GM10248 (cell line): ENCODE results near the gene FABP7.

ENCODE experiments used
- CTCF ChIA-PET: fragments of 300-600 bp; sonication (Branson Sonifier 250); formaldehyde crosslinking; extraction: SDS; loops from one replicate; lab custom pipeline; 2021; ENCODE audit warnings: antibody characterized with exemption; lab: Yijun Ruan, JAX
- POLR2A ChIA-PET: fragments of 350-650 bp; sonication (Branson Sonifier 250); formaldehyde crosslinking; extraction: SDS; loops from one replicate; lab custom pipeline; 2020; ENCODE audit warnings: antibody characterized with exemption; lab: Yijun Ruan, JAX
- DNase-seq: peaks from one replicate; pipeline ENCODE4 v3.0.0; 2012; ENCODE audit errors: extremely low spot score
- CTCF ChIP-seq: IDR thresholded peaks from 2 replicates; pipeline ENCODE4 v1.5.1; 2012; ENCODE audit warnings: mild to moderate bottlenecking, low read depth; ENCODE audit errors: extremely low read depth, missing control alignments, control extremely low read depth

The FABP7 gene

GRCh38 chr6:122749451-122750050 is 30.0 kb upstream of the FABP7 start:
- TF ChIP-seq CTCF = no peak
- ChIA-PET CTCF (interaction anchor here (2.5 to 4.1 kb wide), 3 partner anchors 19 to 90 kb away, joined by 8 to 21 read pairs (median 12); no protein-coding TSS in a partner anchor), POLR2A (no interaction called here)
- DNase-seq = no peak

- no peak for TF ChIP-seq CTCF
- CTCF ChIA-PET = interaction anchor here (0.9 to 4.1 kb wide), 6 partner anchors 20 to 221 kb away, joined by 3 to 21 read pairs (median 4); no protein-coding TSS in a partner anchor
- peak; percentile 29 for DNase-seq
- POLR2A ChIA-PET = no interaction called here
Measured at GRCh38 chr6:122751326-122751725, 28.2 kb upstream of the FABP7 start.

- ChIA-PET POLR2A (no interaction called here), CTCF (interaction anchor here (0.9 to 4.1 kb wide), 5 partner anchors 8 to 87 kb away, joined by 3 to 21 read pairs (median 3); no protein-coding TSS in a partner anchor)
- no peak for DNase-seq
- no peak for TF ChIP-seq CTCF
Measured at GRCh38 chr6:122752459-122752858, 27.1 kb upstream of the FABP7 start.

GRCh38 chr6:122753000-122753687 is 26.4 kb upstream of the FABP7 start:
- POLR2A ChIA-PET = no interaction called here
- CTCF ChIA-PET = interaction anchor here (0.9 to 4.1 kb wide), 5 partner anchors 9 to 86 kb away, joined by 3 to 21 read pairs (median 3); no protein-coding TSS in a partner anchor

GRCh38 chr6:122753688-122754056 is 25.8 kb upstream of the FABP7 start:
- no peak for DNase-seq
- ChIA-PET POLR2A (no interaction called here), CTCF (interaction anchor here (1.2 to 4.1 kb wide), 2 partner anchors 9 to 86 kb away, joined by 3 to 21 read pairs; no protein-coding TSS in a partner anchor)
- no peak for TF ChIP-seq CTCF

More at GRCh38 chr6:122753000-122753687, 26.4 kb upstream of the FABP7 start:
- DNase-seq = no peak
- TF ChIP-seq CTCF = no peak

- CTCF ChIA-PET = no interaction called here
- no peak for DNase-seq
- TF ChIP-seq CTCF = no peak
- POLR2A ChIA-PET = no interaction called here
Measured at GRCh38 chr6:122754191-122754731, 25.3 kb upstream of the FABP7 start.
